OCI-LY1 (cell line): ENCODE results near the gene ABHD17A.
A peak's percentile ranks its signal among the peaks of the same experiment; 100 is the strongest.

Experiments used
- EZH2 ChIP-seq: fragments of 200-600 bp; sonication (generic), shearing (Covaris generic); IDR thresholded peaks from 2 replicates; pipeline ENCODE4 v1.8.0; 2017; ENCODE audit warnings: borderline replicate concordance, mixed run types, mild to moderate bottlenecking, antibody characterized with exemption, low read length, moderate library complexity, mixed read lengths
- TF ChIP-seq, protein P1 (sequence below): fragments of 200-600 bp; sonication (generic), shearing (Covaris generic); IDR thresholded peaks from 2 replicates; pipeline ENCODE4 v1.5.1; 2017; ENCODE audit warnings: mild to moderate bottlenecking, antibody characterized with exemption, low read length, moderate library complexity, mixed read lengths

DNA sequence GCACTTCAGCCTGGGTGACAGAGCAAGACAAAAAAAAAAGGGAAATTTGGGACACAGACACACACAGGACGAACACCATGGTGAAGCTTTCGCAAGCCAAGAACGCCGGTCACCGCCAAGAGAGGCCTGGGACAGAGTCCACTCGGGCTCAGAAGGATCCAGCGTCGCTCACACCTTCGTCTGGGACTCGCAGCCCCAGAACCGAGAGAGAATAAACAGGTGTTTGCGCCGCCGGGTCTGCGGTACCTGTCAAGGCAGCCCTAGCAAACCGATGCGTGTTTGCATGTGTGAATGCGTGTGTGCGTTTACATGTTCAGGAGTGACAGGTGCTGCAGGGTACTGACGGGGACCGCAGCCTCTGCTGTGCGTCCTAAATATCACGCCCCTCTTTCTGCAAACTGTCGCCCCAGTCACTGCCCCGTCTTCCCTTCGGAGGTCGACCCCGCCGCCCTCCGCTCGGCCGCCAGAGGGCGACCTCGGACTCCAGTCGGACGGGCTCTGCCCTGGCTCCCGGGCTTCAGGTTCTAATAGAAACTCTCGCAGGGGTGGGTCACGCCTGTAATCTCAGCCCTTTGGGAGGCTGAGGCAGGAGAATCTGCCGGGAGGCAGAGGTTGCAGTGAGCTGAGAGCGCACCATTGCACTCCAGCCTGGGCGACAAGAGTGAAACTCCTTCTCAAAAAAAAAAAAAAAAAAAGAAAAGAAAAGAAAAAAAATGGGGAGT, 43.9 kb upstream of the ABHD17A start:
- TF ChIP-seq, protein P1, sequence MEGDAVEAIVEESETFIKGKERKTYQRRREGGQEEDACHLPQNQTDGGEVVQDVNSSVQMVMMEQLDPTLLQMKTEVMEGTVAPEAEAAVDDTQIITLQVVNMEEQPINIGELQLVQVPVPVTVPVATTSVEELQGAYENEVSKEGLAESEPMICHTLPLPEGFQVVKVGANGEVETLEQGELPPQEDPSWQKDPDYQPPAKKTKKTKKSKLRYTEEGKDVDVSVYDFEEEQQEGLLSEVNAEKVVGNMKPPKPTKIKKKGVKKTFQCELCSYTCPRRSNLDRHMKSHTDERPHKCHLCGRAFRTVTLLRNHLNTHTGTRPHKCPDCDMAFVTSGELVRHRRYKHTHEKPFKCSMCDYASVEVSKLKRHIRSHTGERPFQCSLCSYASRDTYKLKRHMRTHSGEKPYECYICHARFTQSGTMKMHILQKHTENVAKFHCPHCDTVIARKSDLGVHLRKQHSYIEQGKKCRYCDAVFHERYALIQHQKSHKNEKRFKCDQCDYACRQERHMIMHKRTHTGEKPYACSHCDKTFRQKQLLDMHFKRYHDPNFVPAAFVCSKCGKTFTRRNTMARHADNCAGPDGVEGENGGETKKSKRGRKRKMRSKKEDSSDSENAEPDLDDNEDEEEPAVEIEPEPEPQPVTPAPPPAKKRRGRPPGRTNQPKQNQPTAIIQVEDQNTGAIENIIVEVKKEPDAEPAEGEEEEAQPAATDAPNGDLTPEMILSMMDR, result peak; percentile 81
- no peak for TF ChIP-seq EZH2
